ENCODE data around the gene SMARCA5. TPM values are rescaled to one million over a fixed set of nuclear protein-coding genes. Genes with fewer than 3 reads are reported as not detected.

The SMARCA5 gene
- total RNA-seq, 1 experiment from 2014 or later = 64.1 TPM

DNA sequence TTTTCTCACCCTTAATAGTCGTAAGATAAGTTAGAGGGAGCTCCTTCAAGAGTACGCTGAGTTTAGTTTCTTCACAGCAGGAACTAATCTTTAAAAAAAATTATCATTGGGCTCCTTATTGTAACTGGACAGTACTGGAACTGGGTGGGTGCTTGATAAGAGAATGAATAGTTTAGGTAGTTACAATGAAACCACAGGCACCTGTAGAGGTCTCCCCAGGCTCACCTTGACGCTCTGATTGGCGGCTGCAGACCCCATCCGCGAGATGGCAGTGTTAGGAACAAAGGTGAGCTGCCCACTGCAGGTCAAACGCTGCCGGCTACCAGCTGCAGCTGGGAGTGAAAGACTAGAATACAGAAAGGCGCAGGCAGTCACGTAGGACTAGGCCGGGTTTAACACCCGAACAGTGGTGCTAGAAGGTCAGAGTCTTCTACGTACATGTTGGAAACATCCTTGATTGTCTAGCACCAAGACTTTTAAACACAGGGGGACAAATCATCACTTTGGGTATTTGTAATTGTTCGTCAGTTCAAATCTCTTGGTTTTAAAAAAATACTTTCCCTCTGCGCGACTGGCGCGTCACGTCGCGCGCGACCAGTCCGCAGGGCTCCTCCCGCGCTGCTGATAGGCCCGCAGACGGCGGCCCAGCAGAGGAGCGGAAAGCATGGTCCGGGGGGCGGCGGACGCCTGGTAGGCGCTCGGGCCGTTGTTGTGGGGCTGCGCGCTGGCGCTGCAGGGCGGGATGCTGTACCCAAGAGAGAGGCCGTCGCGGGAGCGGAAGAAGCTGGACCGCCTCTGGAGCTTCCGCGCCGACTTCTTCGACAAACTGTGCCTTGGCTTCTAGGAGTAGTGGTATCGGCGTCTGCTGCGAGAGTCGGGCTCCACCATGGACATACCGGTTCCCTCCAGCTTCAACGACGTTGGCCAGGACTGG, 45.6 kb downstream of the SMARCA5 start:
- H3K27me3 ChIP-seq (ENCODE audit: control insufficient read depth, insufficient read depth, low read length) = no peaks in the 10 kb centered on the region
- DNase-seq = peak; percentile 83
- peak overlapping the region; percentile 29; the same call in 1 of the 2 replicates for H3K4me3 ChIP-seq (ENCODE audit: insufficient read depth, low read depth, low read length)
- no peaks in the 10 kb centered on the region; the same call in 1 of the 2 replicates for H3K36me3 ChIP-seq (replicated peaks; ENCODE audit: control insufficient read depth, insufficient read depth, low read length)

DNA sequence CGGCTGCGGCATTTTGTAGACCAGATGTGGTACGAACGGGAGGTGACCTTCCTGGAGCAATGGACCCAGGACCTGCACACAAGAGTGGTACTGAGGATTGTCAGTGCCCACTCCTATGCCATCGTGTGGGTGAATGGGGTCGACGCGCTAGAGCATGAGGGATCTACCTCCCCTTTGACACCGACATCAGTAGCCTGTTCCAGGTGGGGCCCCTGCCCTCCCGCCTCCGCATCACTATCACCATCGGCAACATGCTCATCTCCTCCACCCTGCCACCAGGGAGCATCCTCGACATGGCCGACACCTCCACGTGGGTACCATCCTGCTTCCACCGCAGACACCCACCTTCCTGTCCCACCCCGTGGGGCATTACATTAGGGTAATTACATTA, 46.2 kb downstream of the SMARCA5 start:
- Histone ChIP-seq H3K27me3 (ENCODE audit: control insufficient read depth, insufficient read depth, low read length) (no peaks in the 10 kb centered on the region), H3K4me3 (ENCODE audit: insufficient read depth, low read depth, low read length) (peak overlapping the region; percentile 29; the same call in 1 of the 2 replicates), H3K36me3 (replicated peaks; ENCODE audit: control insufficient read depth, insufficient read depth, low read length) (no peaks in the 10 kb centered on the region)
- no peak for DNase-seq

DNA sequence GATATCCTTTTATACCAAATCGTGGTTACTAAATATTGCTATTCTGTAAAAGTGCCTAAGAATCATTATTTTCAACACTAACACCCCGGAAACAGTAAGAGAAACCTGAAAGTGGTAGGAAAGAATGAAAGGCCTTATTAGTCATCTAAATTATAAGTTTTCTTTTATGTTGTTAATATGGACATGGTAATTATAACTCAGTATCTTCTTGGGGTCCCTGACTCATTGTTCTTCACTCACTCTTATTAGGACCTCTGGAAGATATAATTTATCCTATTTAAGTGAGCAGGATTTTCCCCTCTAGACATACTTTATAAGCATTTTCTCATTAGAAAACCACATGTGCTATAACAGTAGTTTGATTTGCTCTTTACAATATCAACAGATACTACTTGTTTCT, 51.0 kb downstream of the SMARCA5 start:
- Histone ChIP-seq H3K27me3 (ENCODE audit: control insufficient read depth, insufficient read depth, low read length) (no peaks in the 10 kb centered on the region), H3K36me3 (replicated peaks; ENCODE audit: control insufficient read depth, insufficient read depth, low read length) (no peaks in the 10 kb centered on the region), H3K4me3 (ENCODE audit: insufficient read depth, low read depth, low read length) (no peak overlapping the region)
- no peak for DNase-seq

DNA sequence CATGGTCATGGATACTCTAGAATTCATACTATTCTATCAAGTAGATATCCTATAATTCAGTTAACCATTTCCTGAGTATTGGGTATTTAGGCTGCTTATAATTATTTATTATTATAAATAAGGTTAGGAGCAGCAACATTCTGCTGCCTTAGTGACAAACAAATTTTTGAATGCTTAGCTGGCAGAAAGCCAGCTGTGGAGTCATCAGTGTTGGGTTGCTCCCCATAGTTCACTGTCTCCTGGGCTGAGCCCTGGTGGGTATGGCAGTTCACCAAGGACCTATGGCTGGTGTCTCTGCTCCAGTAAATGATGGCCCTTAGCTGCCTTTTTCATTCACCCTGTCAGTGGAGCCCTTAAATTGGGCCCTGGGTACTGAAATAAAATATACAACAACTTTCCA, 61.8 kb downstream of the SMARCA5 start:
- no peaks in the 10 kb centered on the region for H3K36me3 ChIP-seq (replicated peaks; ENCODE audit: control insufficient read depth, insufficient read depth, low read length)

DNA sequence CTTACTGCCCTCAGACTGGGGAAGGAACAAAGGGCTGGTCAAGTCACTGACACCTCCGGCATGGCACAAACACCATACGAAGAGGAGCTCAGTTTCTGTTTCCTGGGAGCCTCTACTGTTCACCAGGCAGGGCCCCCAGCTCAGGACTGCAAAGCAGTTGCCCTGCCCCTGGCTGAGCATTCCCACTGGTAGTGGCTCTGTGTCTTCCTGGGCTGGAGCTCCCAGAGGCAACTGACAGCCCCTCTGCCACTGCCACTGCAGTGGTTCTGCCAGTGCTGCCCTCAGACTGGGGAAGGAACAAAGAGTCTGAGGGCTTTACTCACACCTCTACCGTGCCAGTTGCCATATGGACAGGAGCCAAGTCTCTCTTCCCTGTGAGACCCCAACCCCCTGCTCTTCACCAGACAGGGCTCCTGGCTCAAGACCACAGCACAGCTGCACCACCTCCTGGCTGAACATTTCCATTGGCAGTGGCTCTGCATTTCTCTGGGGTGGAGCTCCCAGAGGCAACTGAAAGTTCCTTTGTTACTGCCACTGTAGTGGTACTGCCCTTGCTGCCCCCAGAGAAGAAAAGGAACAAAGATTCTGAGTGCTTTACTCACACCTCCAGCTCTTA, 67.9 kb downstream of the SMARCA5 start:
- Histone ChIP-seq H3K36me3 (replicated peaks; ENCODE audit: control insufficient read depth, insufficient read depth, low read length) (no peaks in the 10 kb centered on the region), H3K4me3 (ENCODE audit: insufficient read depth, low read depth, low read length) (no peak overlapping the region), H3K27me3 (ENCODE audit: control insufficient read depth, insufficient read depth, low read length) (no peaks in the 10 kb centered on the region)
- DNase-seq = peak; percentile 39

More for the DNA sequence above, 61.8 kb downstream of the SMARCA5 start:
- H3K4me3 ChIP-seq (ENCODE audit: insufficient read depth, low read depth, low read length) = no peak overlapping the region
- DNase-seq = no peak
- no peaks in the 10 kb centered on the region for H3K27me3 ChIP-seq (ENCODE audit: control insufficient read depth, insufficient read depth, low read length)

DNA sequence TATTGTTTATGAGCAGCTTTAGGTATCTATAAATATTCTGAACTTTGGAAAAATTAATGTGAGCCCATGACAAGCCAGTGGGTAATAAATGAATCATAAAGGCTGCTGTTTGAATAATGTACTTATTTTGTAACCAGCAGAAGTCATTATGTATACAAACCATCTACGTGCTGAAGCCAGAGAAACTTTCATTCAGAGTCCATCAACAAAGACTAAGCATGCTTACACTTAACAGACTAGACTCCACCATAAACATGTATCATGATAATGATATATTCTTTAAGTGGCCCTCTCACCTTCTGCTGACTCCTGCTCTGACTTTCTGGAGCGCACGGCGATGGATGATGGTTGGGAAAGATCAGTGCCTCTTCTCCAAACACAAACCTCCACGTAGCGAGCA, 72.0 kb downstream of the SMARCA5 start:
- H3K4me3 ChIP-seq (ENCODE audit: insufficient read depth, low read depth, low read length) = no peak overlapping the region
- DNase-seq = no peak
- H3K27me3 ChIP-seq (ENCODE audit: control insufficient read depth, insufficient read depth, low read length) = no peaks in the 10 kb centered on the region
- H3K36me3 ChIP-seq (replicated peaks; ENCODE audit: control insufficient read depth, insufficient read depth, low read length) = no peaks in the 10 kb centered on the region

DNA sequence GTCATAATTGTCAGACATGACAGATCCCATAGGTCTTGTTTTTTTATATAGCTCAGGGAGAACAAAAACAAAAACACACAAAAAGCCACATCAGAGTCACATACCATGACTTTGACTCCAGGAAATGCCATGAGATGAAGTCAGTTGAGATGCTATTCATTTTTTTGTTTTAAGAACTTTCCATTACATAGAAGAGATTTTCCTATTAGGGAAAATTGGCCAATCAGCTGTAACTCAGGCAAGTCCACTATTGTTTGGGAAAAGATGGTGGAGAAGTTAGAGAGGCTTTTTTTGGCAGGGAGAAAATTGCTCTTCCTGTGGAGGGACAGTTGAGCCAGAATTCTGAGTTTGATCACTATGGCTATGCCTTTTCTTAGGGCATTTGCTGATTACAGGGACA, 72.6 kb downstream of the SMARCA5 start:
- no peaks in the 10 kb centered on the region for H3K36me3 ChIP-seq (replicated peaks; ENCODE audit: control insufficient read depth, insufficient read depth, low read length)
- H3K4me3 ChIP-seq (ENCODE audit: insufficient read depth, low read depth, low read length) = no peak overlapping the region
- H3K27me3 ChIP-seq (ENCODE audit: control insufficient read depth, insufficient read depth, low read length) = no peaks in the 10 kb centered on the region
- DNase-seq = no peak

DNA sequence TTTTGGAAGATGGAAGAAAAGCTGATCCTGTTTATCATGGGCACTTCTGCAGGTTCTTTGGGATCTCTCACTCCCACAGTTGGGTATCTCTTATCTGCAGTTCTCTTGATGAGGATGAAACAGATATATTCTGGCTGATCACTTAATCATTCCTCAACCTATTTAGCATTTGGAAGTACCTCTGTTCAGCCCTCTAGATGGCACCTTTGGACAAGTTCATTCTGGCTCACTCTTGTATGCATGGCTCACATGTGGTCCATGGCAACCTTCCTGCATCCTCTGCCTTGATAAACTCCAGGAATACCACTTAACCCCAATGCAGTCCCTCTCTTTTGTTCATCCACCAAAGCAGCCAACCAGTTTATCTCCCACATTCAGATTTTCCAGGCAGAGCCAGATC, 74.2 kb downstream of the SMARCA5 start:
- no peak for DNase-seq
- H3K36me3 ChIP-seq (replicated peaks; ENCODE audit: control insufficient read depth, insufficient read depth, low read length) = no peaks in the 10 kb centered on the region
- H3K4me3 ChIP-seq (ENCODE audit: insufficient read depth, low read depth, low read length) = no peak overlapping the region
- H3K27me3 ChIP-seq (ENCODE audit: control insufficient read depth, insufficient read depth, low read length) = no peaks in the 10 kb centered on the region

DNA sequence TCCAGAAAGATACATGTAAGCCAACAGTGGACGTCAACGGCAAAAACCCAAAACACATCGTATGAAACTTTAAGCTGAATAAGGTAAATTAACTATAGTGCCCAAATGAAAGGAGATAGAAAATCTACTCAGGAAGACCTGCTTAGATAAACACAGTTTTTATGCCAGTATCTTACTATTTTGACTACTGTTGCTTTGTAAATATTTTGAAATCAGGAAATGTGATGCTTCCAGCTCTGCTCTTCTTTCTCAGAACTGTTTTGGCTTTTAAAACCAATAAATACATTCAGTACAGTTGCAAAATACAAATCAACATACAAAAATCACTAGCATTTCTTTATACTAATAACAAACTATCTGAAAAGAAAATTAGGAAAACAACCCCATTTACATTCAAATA, 83.8 kb downstream of the SMARCA5 start:
- no peak overlapping the region for H3K4me3 ChIP-seq (ENCODE audit: insufficient read depth, low read depth, low read length)
- no peaks in the 10 kb centered on the region for H3K36me3 ChIP-seq (replicated peaks; ENCODE audit: control insufficient read depth, insufficient read depth, low read length)
- no peak for DNase-seq
- no peaks in the 10 kb centered on the region for H3K27me3 ChIP-seq (ENCODE audit: control insufficient read depth, insufficient read depth, low read length)

DNA sequence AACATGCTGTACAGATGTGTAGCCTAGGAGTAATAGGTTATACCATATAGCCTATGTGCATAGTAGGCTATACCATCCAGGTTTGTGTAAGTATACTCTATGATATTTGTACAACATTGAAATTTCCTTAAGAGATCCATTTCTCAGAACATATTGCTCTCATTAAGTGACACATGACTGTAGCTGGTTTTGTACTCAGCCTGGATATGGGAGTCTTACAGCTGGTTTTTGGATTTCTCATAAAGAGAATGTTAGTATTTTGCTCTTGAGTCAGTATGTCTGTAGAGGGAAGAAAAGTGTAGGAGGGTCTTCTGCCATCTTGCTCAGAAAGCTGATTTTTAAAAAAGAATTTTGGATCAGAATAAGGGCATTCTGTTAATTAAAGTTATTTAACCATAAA, 85.3 kb downstream of the SMARCA5 start:
- no peaks in the 10 kb centered on the region for H3K27me3 ChIP-seq (ENCODE audit: control insufficient read depth, insufficient read depth, low read length)
- H3K4me3 ChIP-seq (ENCODE audit: insufficient read depth, low read depth, low read length) = no peak overlapping the region
- no peak for DNase-seq
- H3K36me3 ChIP-seq (replicated peaks; ENCODE audit: control insufficient read depth, insufficient read depth, low read length) = no peaks in the 10 kb centered on the region

DNA sequence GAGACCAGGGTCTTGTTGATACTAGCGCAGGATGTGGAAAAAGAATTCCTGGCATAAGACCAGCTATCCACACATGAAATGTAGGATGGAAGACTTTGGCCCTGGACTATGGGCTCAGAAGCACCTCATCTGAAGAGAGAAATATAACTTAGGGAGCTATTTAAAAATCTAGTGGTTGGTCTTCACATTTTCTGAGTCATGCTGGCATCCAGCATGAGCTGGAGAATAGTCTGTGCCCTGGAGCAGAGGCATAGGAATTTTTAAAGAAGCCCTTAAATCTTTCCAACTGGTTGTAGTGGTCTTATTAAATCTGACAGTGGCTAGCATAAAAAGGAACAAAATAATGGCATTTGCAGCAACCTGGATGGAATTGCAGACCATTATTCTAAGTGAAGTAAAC, 86.3 kb downstream of the SMARCA5 start:
- Histone ChIP-seq H3K4me3 (ENCODE audit: insufficient read depth, low read depth, low read length) (no peak overlapping the region), H3K36me3 (replicated peaks; ENCODE audit: control insufficient read depth, insufficient read depth, low read length) (no peaks in the 10 kb centered on the region), H3K27me3 (ENCODE audit: control insufficient read depth, insufficient read depth, low read length) (no peaks in the 10 kb centered on the region)
- no peak for DNase-seq

DNA sequence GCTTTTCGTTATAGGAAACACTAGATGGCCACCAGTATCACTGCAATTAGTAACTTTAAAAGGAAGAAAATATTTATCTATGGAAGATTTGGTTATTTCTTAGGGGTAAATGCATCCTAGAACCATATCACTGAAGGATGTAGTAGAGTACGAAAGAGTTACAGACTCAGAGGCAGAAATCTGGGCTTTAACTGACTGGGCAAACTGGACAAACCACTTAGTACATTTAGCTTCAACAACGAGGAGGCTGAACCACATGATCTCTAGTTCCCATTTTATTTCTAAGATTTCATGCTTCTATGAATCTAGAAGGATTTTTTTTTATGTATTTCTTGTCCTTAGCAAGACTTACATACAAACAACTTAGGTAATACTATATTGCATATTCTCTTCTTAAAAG, 93.0 kb downstream of the SMARCA5 start:
- Histone ChIP-seq H3K27me3 (ENCODE audit: control insufficient read depth, insufficient read depth, low read length) (no peaks in the 10 kb centered on the region), H3K36me3 (replicated peaks; ENCODE audit: control insufficient read depth, insufficient read depth, low read length) (no peaks in the 10 kb centered on the region)
- no peak for DNase-seq

More for the DNA sequence above, 93.0 kb downstream of the SMARCA5 start:
- H3K4me3 ChIP-seq (ENCODE audit: insufficient read depth, low read depth, low read length) = no peak overlapping the region

All from H7 (cell line).